ENCODE results near the gene PDE3B. TPM values are rescaled to one million over a fixed set of nuclear protein-coding genes. Genes with fewer than 3 reads are reported as not detected.
"Not testable (repeated sequence)": the region's sequence is repeated elsewhere in the genome, so short reads cannot be mapped to it uniquely, and the experiment has no call there.

Gene PDE3B
- total RNA-seq, 4 donors from 2014 or later = 1.2 to 12.6 (median 2.1) TPM

DNA sequence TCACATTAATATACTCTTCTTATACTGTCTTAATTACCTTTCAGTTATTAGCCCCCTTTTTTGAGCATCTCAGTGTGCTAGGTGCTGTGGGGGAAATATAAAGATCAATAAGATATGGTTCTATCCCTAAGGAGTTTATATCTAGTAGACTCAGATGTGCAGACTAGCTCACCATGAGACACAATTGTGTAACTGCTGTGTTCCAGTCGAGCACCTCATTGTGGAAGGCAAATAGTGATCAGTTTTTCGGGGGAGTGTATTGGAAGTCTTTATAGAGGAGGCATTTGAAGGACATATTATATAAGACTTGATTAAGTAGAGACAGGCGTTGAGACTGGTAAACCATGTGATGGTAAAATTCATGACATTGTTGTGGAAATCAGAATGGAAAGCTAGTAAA, 11.8 kb downstream of the PDE3B start:
- intact Hi-C loops (cut with DNase I) = no loop called here
- WGBS, 2 donors = 72 to 73% methylated on average over 3 of the region's 3 CpGs

DNA sequence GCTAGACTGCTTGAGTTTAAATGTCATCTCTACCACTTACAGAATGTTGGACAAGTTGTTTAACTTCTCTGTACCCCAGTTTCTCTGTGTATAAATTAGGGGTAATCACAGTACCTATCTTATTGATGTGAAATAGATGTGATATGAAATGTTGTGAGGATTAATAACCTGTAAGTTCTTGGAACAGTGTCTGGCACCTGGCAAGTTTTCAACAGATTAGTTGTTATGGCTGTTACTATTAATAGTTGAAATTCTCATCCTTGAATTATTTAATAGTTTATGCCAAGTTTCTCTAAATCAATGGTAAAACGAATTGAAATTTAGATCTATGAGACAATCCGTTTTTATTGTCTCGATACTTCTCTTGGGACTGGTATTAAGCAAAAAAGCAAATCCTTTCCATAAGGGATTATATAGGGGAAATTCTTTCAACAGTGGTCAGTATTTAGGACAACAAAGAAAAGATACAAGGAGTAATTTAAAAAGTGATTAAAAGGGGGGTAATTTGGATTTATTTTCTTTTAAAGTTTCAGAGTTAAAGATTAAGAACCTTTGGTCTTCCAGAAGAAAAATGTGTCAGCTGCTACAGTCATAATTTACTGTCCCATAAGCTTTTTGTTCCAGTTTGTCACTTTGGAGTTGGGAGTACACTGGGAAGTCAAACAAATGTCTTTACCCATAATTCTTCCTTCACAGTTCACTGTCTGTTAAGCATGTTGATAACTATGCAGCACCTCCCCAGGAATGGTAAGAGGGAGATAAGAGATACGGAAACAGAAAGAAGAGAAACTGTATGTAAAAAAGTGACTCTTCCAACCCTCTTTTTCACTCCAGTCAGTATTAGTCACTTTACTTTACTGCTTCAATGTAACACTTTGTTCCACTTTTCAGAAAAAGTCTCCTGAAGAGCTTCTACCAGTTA, 13.2 kb downstream of the PDE3B start:
- no peaks in the 10 kb centered on the region for H3K4me1 ChIP-seq
- H3K27me3 ChIP-seq = no peaks in the 10 kb centered on the region
- no peak for DNase-seq
- H3K27ac ChIP-seq = no peak overlapping the region
- H3K9me3 ChIP-seq = no peaks in the 10 kb centered on the region
- H3K4me3 ChIP-seq = no peak overlapping the region
- intact Hi-C loops (cut with DNase I) = no loop called here
- TF ChIP-seq, protein P1, sequence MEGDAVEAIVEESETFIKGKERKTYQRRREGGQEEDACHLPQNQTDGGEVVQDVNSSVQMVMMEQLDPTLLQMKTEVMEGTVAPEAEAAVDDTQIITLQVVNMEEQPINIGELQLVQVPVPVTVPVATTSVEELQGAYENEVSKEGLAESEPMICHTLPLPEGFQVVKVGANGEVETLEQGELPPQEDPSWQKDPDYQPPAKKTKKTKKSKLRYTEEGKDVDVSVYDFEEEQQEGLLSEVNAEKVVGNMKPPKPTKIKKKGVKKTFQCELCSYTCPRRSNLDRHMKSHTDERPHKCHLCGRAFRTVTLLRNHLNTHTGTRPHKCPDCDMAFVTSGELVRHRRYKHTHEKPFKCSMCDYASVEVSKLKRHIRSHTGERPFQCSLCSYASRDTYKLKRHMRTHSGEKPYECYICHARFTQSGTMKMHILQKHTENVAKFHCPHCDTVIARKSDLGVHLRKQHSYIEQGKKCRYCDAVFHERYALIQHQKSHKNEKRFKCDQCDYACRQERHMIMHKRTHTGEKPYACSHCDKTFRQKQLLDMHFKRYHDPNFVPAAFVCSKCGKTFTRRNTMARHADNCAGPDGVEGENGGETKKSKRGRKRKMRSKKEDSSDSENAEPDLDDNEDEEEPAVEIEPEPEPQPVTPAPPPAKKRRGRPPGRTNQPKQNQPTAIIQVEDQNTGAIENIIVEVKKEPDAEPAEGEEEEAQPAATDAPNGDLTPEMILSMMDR (IDR thresholded peaks at IDR 0.05) = no peak
- TF ChIP-seq POLR2A (IDR thresholded peaks at IDR 0.05) = no peak
- 50 to 59% methylated on average over 4 of the region's 4 CpGs for WGBS, 2 donors
- H3K36me3 ChIP-seq = no peaks in the 10 kb centered on the region

More for the DNA sequence above, 11.8 kb downstream of the PDE3B start:
- Histone ChIP-seq H3K27ac (no peak overlapping the region), H3K27me3 (no peaks in the 10 kb centered on the region), H3K9me3 (no peaks in the 10 kb centered on the region), H3K36me3 (no peaks in the 10 kb centered on the region), H3K4me3 (no peak overlapping the region), H3K4me1 (no peaks in the 10 kb centered on the region)
- DNase-seq = no peak
- no peak for TF ChIP-seq POLR2A (IDR thresholded peaks at IDR 0.05)
- TF ChIP-seq, protein P1 (IDR thresholded peaks at IDR 0.05) = no peak

DNA sequence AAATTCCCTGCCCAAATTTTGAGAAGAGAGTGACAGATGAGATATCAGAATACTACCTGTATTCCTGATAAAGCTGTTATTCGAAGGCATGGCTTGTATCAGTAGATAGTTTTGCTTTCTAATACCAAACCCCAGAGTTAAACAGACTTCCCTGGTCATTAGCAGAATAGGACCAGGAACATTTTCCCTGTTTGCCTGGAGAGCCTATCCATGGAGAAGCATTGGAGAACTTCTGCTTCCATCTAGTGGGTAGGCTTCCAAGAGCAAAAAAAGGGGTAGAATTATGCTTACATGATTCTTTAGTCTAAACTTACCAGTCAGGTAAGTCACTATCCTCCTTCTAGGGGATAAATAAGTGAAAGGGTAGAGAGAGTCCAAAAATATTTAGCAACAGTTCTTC, 14.2 kb downstream of the PDE3B start:
- TF ChIP-seq, protein P1 (IDR thresholded peaks at IDR 0.05) = no peak
- no peak for TF ChIP-seq POLR2A (IDR thresholded peaks at IDR 0.05)
- H3K27me3 ChIP-seq = no peaks in the 10 kb centered on the region
- no peak overlapping the region for H3K27ac ChIP-seq
- DNase-seq = no peak
- no peaks in the 10 kb centered on the region for H3K9me3 ChIP-seq
- H3K36me3 ChIP-seq = no peaks in the 10 kb centered on the region
- no peaks in the 10 kb centered on the region for H3K4me1 ChIP-seq
- intact Hi-C loops (cut with DNase I) = no loop called here
- WGBS, 2 donors = 92 to 94% methylated on average over 1 of the region's 1 CpG
- H3K4me3 ChIP-seq = no peak overlapping the region

DNA sequence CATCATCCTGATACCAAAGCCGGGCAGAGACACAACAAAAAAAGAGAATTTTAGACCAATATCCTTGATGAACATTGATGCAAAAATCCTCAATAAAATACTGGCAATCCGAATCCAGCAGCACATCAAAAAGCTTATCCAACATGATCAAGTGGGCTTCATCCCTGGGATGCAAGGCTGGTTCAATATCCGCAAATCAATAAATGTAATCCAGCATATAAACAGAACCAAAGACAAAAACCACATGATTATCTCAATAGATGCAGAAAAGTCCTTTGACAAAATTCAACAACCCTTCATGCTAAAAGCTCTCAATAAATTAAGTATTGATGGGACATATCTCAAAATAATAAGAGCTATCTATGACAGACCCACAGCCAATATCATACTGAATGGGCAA, 21.3 kb downstream of the PDE3B start:
- H3K4me1 ChIP-seq; H3K4me3 ChIP-seq; H3K36me3 ChIP-seq; H3K9me3 ChIP-seq; DNase-seq; H3K27me3 ChIP-seq; H3K27ac ChIP-seq; intact Hi-C loops (cut with DNase I): not testable (repeated sequence)
- WGBS, 2 donors = 94 to 95% methylated on average over 3 of the region's 3 CpGs

DNA sequence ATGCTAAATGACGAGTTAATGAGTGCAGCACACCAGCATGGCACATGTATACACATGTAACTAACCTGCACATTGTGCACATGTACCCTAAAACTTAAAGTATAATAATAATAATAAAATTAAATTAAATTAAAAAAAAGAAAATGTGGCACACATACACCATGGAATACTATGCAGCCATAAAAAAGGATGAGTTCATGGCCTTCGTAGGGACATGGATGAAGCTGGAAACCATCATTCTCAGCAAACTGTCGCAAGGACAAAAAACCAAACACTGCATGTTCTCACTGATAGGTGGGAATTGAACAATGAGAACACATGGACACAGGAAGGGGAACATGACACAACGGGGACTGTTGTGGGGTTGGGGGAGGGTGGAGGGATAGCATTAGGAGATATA, 23.7 kb downstream of the PDE3B start:
- H3K4me1 ChIP-seq; intact Hi-C loops (cut with DNase I); H3K27me3 ChIP-seq; H3K4me3 ChIP-seq; H3K27ac ChIP-seq; H3K36me3 ChIP-seq; H3K9me3 ChIP-seq; DNase-seq: not testable (repeated sequence)
- 81 to 84% methylated on average over 3 to 4 of the region's 4 CpGs for WGBS, 2 donors

DNA sequence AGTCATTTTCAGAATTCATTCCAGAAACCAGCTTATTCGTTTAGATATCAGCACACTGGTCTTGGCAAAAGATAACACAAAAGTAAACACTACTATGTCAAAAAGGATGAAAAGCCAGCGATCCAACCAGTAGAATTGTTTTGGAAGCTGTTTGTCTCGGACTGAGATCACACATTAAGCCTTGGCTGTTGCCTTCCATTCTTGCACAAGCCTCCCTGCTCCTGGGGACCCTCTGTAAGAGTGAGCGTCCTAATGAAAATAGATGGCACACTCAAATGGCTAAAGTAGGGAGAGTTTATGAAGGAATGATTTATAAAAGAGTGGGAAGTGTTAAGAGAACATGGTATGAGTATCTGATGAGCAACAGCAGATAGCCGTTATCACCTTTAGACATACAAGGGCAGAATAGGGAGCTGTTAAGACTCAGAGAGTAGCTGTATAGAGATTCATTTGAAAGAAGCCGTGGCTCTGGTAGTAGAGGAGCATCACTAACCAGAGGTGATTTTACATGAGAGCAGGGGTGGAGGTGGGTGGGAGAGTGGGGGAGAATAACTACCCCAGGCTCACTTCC, 25.2 kb downstream of the PDE3B start:
- Histone ChIP-seq H3K27ac (no peak overlapping the region), H3K4me1 (no peaks in the 10 kb centered on the region), H3K9me3 (no peaks in the 10 kb centered on the region), H3K4me3 (no peak overlapping the region), H3K27me3 (no peaks in the 10 kb centered on the region), H3K36me3 (no peaks in the 10 kb centered on the region)
- 37 to 51% methylated on average over 6 of the region's 6 CpGs for WGBS, 2 donors
- TF ChIP-seq, protein P1 (IDR thresholded peaks at IDR 0.05) = no peak
- TF ChIP-seq POLR2A (IDR thresholded peaks at IDR 0.05) = no peak
- DNase-seq = no peak
- intact Hi-C loops (cut with DNase I) = no loop called here
